ENCODE data around the gene FCGR3B. TPM values are rescaled to one million over a fixed set of nuclear protein-coding genes. Genes with fewer than 3 reads are reported as not detected.
"Not testable (repeated sequence)": the region's sequence is repeated elsewhere in the genome, so short reads cannot be mapped to it uniquely, and the experiment has no call there.

The FCGR3B gene
- total RNA-seq, 2 donors from 2014 or later, result 4.5 to 9.3 TPM

- DNase-seq (ENCODE audit: low spot score), result peak; percentile 97
- intact Hi-C loops (cut with DNase I), result not testable (repeated sequence)
These were observed 18.4 kb downstream of the FCGR3B start for GRCh38 chr1:161612322-161613141.

GRCh38 chr1:161611866-161612321 lies 19.1 kb downstream of the FCGR3B start:
- DNase-seq (ENCODE audit: low spot score); intact Hi-C loops (cut with DNase I): not testable (repeated sequence)

- intact Hi-C loops (cut with DNase I), result not testable (repeated sequence)
These were observed 20.8 kb downstream of the FCGR3B start for GRCh38 chr1:161610198-161610597.

GRCh38 chr1:161606541-161607336 lies 24.2 kb downstream of the FCGR3B start:
- peak; percentile 76 for DNase-seq (ENCODE audit: low spot score)
- intact Hi-C loops (cut with DNase I), result not testable (repeated sequence)

More at GRCh38 chr1:161610198-161610597, 20.8 kb downstream of the FCGR3B start:
- not testable (repeated sequence) for DNase-seq (ENCODE audit: low spot score)

- intact Hi-C loops (cut with DNase I), result not testable (repeated sequence)
- DNase-seq (ENCODE audit: low spot score), result peak; percentile 89
These were observed 25.0 kb downstream of the FCGR3B start for GRCh38 chr1:161605762-161606540.

GRCh38 chr1:161605024-161605423 lies 26.0 kb downstream of the FCGR3B start:
- peak; percentile 56 for DNase-seq (ENCODE audit: low spot score)
- intact Hi-C loops (cut with DNase I), result not testable (repeated sequence)

GRCh38 chr1:161597077-161597476 lies 33.9 kb downstream of the FCGR3B start:
- intact Hi-C loops (cut with DNase I); DNase-seq (ENCODE audit: low spot score): not testable (repeated sequence)

GRCh38 chr1:161595583-161595982 lies 35.4 kb downstream of the FCGR3B start:
- DNase-seq (ENCODE audit: low spot score); intact Hi-C loops (cut with DNase I): not testable (repeated sequence)

GRCh38 chr1:161595173-161595572 lies 35.8 kb downstream of the FCGR3B start:
- intact Hi-C loops (cut with DNase I); DNase-seq (ENCODE audit: low spot score): not testable (repeated sequence)

- DNase-seq (ENCODE audit: low spot score); intact Hi-C loops (cut with DNase I): not testable (repeated sequence)
These were observed 36.5 kb downstream of the FCGR3B start for GRCh38 chr1:161594269-161594984.

- intact Hi-C loops (cut with DNase I); DNase-seq (ENCODE audit: low spot score): not testable (repeated sequence)
These were observed 37.8 kb downstream of the FCGR3B start for GRCh38 chr1:161593092-161593755.

- intact Hi-C loops (cut with DNase I); DNase-seq (ENCODE audit: low spot score): not testable (repeated sequence)
These were observed 38.4 kb downstream of the FCGR3B start for GRCh38 chr1:161592586-161592985.

GRCh38 chr1:161589920-161590319 lies 41.1 kb downstream of the FCGR3B start:
- intact Hi-C loops (cut with DNase I); DNase-seq (ENCODE audit: low spot score): not testable (repeated sequence)

- DNase-seq (ENCODE audit: low spot score); intact Hi-C loops (cut with DNase I): not testable (repeated sequence)
These were observed 41.6 kb downstream of the FCGR3B start for GRCh38 chr1:161589365-161589764.

- intact Hi-C loops (cut with DNase I); DNase-seq (ENCODE audit: low spot score): not testable (repeated sequence)
These were observed 42.4 kb downstream of the FCGR3B start for GRCh38 chr1:161588596-161588995.

GRCh38 chr1:161582882-161583281 lies 48.1 kb downstream of the FCGR3B start:
- DNase-seq (ENCODE audit: low spot score); intact Hi-C loops (cut with DNase I): not testable (repeated sequence)

- DNase-seq (ENCODE audit: low spot score); intact Hi-C loops (cut with DNase I): not testable (repeated sequence)
These were observed 50.0 kb downstream of the FCGR3B start for GRCh38 chr1:161580879-161581537.
